ENCODE measurements around the gene C11orf52.
"Not testable (repeated sequence)": the region's sequence is repeated elsewhere in the genome, so short reads cannot be mapped to it uniquely, and the experiment has no call there.

C11orf52 gene, protein sequence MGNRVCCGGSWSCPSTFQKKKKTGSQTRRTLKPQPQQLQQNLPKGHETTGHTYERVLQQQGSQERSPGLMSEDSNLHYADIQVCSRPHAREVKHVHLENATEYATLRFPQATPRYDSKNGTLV

GRCh38 chr11:111918390-111919256 is at the start of gene C11orf52:
Gene C11orf52 (plus strand): TSS chr11:111918913. CDS start chr11:111918973, 60 bp downstream.
- H3K36me3 Mint-ChIP-seq: no peaks in the 10 kb centered on the region
- H3K4me3 Mint-ChIP-seq: no peak within 1 kb of the TSS
- no peaks in the 10 kb centered on the region for H3K9me3 Mint-ChIP-seq
- ATAC-seq: no peak
- no peaks in the 10 kb centered on the region for H3K4me1 Mint-ChIP-seq
- DNase-seq (ENCODE audit: low spot score in 2 of 2): no peak
- H3K27ac Mint-ChIP-seq: no peak within 1 kb of the TSS

DNA sequence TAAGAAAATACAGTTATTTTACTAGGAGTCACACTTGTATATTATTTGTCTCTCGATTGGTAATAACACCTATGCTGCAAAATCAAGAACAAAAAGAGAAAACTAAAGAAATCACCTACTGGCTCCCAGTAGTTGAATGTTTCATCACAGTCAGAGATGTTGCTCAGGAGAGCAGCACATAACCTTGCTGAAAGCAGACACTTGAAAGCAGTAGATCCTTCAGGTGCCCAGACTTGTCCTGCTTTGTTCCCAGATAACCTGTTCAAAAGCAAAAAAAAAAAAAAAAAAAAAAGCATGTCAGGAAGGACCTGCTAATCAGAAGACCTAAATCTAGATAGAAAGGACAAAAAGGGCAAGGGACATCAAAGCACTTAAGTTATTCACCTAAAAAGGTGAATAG is 48.6 kb upstream of the C11orf52 start:
- peak overlapping the region; percentile 88 for H3K4me3 Mint-ChIP-seq
- H3K36me3 Mint-ChIP-seq: peaks cover 63% of the 10 kb centered on the region
- peak overlapping the region; percentile 91 for H3K27ac Mint-ChIP-seq
- peaks cover 32% of the 10 kb centered on the region for H3K4me1 Mint-ChIP-seq
- no peaks in the 10 kb centered on the region for H3K9me3 Mint-ChIP-seq
- no peak for ATAC-seq
- DNase-seq (ENCODE audit: low spot score in 2 of 2): no peak

DNA sequence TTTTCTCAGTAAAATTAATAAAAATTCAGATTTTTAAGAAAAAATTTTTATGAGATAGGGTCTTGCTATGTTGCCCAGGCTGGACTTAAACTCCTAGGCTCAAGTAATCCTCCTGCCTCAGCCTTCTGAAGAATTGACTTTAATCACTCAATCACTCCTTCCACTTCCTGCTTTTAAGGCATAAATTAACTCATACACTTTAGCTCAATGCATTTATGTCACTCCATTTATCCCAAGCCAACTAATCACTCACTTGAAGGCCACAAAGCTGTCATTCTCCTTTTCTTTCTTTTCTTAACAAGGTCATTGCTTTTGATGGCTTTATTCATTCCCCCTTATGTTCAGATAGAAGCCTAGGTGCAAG is 48.2 kb upstream of the C11orf52 start:
- Mint-ChIP-seq H3K9me3 (no peaks in the 10 kb centered on the region), H3K4me3 (peak overlapping the region; percentile 88), H3K27ac (peak overlapping the region; percentile 91), H3K36me3 (peaks cover 61% of the 10 kb centered on the region), H3K4me1 (peaks cover 32% of the 10 kb centered on the region)
- ATAC-seq (peak; percentile 5), DNase-seq (ENCODE audit: low spot score in 2 of 2) (no peak)

GRCh38 chr11:111870886-111871692 is 47.6 kb upstream of the C11orf52 start, which contains the start of gene ALG9:
Gene ALG9 (minus strand): TSS chr11:111871581. CDS start chr11:111871482, 99 bp downstream.
- peak within 1 kb of the TSS; percentile 88 for H3K4me3 Mint-ChIP-seq
- no peaks in the 10 kb centered on the region for H3K9me3 Mint-ChIP-seq
- ATAC-seq: peak; percentile 92
- H3K27ac Mint-ChIP-seq: peak within 1 kb of the TSS; percentile 91
- peaks cover 55% of the 10 kb centered on the region for H3K36me3 Mint-ChIP-seq
- peaks cover 32% of the 10 kb centered on the region for H3K4me1 Mint-ChIP-seq
- DNase-seq (ENCODE audit: low spot score in 2 of 2): peak; percentile 77 to 95

DNA sequence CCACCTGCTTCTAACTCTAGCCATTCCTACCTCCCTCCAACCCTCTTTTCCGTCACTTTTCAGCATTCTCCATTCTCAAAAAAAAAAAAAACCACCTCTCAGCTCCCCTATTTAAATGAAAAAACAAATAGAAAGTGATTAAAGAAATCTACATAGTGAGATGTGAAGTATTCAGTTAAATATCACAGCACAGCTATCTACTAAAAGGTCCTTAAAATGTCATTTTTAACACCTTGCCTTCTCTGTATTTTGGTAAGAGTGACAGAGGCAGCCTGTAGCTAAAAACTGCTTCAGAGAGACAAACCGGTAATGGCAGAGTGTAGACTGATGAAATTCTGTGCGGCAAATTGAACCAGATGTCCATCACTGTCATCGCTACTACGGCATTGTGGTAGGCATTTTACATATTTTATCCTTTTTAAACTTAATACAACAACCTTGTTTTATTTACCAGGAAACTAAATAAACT is 47.0 kb upstream of the C11orf52 start:
- no peak for DNase-seq (ENCODE audit: low spot score in 2 of 2)
- H3K9me3 Mint-ChIP-seq: no peaks in the 10 kb centered on the region
- no peak for ATAC-seq
- H3K4me3 Mint-ChIP-seq: peak overlapping the region; percentile 88
- H3K36me3 Mint-ChIP-seq: peaks cover 54% of the 10 kb centered on the region
- peaks cover 32% of the 10 kb centered on the region for H3K4me1 Mint-ChIP-seq
- H3K27ac Mint-ChIP-seq: peak overlapping the region; percentile 91

GRCh38 chr11:111878385-111878848 is 40.3 kb upstream of the C11orf52 start:
- peaks cover 32% of the 10 kb centered on the region for H3K36me3 Mint-ChIP-seq
- no peak for DNase-seq (ENCODE audit: low spot score in 2 of 2)
- peaks cover 14% of the 10 kb centered on the region for H3K4me1 Mint-ChIP-seq
- H3K27ac Mint-ChIP-seq: peak overlapping the region; percentile 97
- H3K4me3 Mint-ChIP-seq: peak overlapping the region; percentile 88
- H3K9me3 Mint-ChIP-seq: peaks cover 3% of the 10 kb centered on the region
- ATAC-seq: no peak

- DNase-seq (ENCODE audit: low spot score in 2 of 2) (peak; percentile 90 to 98), ATAC-seq (peak; percentile 95)
- peak within 1 kb of the TSS; percentile 88 for H3K4me3 Mint-ChIP-seq
- peaks cover 14% of the 10 kb centered on the region for H3K4me1 Mint-ChIP-seq
- peaks cover 32% of the 10 kb centered on the region for H3K36me3 Mint-ChIP-seq
- peaks cover 3% of the 10 kb centered on the region for H3K9me3 Mint-ChIP-seq
- H3K27ac Mint-ChIP-seq: peak within 1 kb of the TSS; percentile 97
Observed at GRCh38 chr11:111878849-111879636, 39.7 kb upstream of the C11orf52 start, which contains the start of the genes CFAP68 and FDXACB1. Gene CFAP68 (plus strand): TSS chr11:111879541. CDS start chr11:111879561, 20 bp downstream. Gene FDXACB1 (minus strand): TSS chr11:111879165. CDS start chr11:111879132, 33 bp downstream.

DNA sequence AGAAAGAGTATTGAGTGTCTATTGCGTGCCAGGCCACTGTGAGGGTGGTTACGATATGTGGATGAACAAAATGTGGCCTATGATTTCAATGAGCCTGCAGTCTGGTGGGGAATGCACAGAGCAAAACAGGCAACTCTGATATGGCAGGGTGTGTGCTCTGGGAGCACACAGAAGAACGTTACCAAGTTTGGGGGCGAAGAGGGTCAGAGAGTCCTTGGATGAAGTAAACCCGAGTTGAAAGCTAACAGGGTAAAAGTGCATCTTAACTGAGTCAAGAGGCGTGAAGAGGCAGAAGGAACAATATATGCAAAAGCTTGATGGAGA is 39.1 kb upstream of the C11orf52 start:
- no peak for DNase-seq (ENCODE audit: low spot score in 2 of 2)
- Mint-ChIP-seq H3K36me3 (peaks cover 27% of the 10 kb centered on the region), H3K4me3 (peak overlapping the region; percentile 88), H3K9me3 (peaks cover 3% of the 10 kb centered on the region), H3K27ac (peak overlapping the region; percentile 97), H3K4me1 (peaks cover 14% of the 10 kb centered on the region)
- ATAC-seq: peak; percentile 1

DNA sequence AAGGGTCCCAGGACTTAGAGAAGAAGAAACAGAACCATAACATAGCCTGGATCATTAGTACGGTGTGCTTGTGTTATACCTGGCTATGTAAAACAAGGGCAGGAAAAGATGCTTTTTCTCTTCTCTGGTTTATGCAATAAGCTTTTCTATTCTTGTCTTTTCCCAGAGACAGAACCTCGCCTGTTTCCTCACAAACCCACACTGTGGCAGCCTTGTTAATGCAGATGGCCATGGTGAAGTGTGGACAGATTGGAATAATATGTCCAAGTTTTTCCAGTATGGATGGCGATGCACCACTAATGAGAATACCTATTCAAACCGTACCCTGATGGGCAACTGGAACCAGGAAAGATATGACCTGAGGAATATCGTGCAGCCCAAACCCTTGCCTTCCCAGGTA is 36.5 kb upstream of the C11orf52 start:
- Mint-ChIP-seq H3K27ac (no peak overlapping the region), H3K36me3 (peaks cover 11% of the 10 kb centered on the region), H3K4me3 (no peak overlapping the region), H3K9me3 (peaks cover 3% of the 10 kb centered on the region), H3K4me1 (peaks cover 14% of the 10 kb centered on the region)
- no peak for DNase-seq (ENCODE audit: low spot score in 2 of 2)
- no peak for ATAC-seq

DNA sequence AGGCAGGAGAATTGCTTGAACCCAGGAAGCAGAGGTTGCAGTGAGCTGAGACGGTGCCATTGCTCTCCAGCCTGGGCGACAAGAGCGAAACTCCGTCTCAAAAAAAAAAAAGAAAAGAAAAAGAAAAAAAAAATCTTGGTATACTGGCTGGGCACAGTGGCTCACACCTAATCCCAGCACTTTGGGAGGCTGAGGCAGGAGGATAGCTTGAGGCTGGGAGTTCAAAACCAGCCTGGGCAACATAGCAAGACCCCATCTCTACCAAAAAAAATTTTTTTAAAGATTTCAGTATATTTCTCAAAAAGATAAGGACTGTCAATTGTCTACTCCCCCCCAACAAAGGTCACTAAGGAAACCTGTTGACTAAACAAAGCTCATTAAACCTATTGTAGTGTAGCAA is 33.7 kb upstream of the C11orf52 start:
- not testable (repeated sequence) for H3K4me1 Mint-ChIP-seq; H3K27ac Mint-ChIP-seq; H3K4me3 Mint-ChIP-seq; ATAC-seq; H3K36me3 Mint-ChIP-seq; DNase-seq (ENCODE audit: low spot score in 2 of 2); H3K9me3 Mint-ChIP-seq

- Mint-ChIP-seq H3K9me3 (no peaks in the 10 kb centered on the region), H3K27ac (no peak overlapping the region), H3K4me3 (no peak overlapping the region), H3K4me1 (no peaks in the 10 kb centered on the region), H3K36me3 (no peaks in the 10 kb centered on the region)
- DNase-seq (ENCODE audit: low spot score in 2 of 2) (no peak), ATAC-seq (no peak)
Observed at GRCh38 chr11:111886032-111886431, 32.7 kb upstream of the C11orf52 start.

- Mint-ChIP-seq H3K9me3 (no peaks in the 10 kb centered on the region), H3K27ac (no peak overlapping the region), H3K4me3 (no peak overlapping the region), H3K4me1 (no peaks in the 10 kb centered on the region), H3K36me3 (no peaks in the 10 kb centered on the region)
- DNase-seq (ENCODE audit: low spot score in 2 of 2) (no peak), ATAC-seq (no peak)
Observed at GRCh38 chr11:111886844-111887243, 31.9 kb upstream of the C11orf52 start.

DNA sequence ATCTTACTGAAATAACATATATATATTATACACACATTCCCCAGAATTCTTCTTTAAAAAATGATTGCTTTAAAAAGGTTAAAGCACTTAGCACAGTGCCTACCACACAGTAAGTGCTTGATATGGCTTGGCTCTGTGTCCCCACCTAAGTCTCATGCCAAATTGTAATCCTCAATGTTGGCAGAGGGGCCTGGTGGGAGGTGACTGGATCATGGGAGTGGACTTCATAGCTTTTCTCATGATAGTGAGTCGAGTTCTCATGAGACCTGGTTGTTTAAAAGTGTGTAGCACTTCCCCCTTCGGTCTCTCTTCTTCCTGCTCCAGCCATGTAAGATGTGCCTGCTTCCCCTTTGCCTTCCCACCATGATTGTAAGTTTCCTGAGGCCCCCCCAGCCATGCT is 13.3 kb upstream of the C11orf52 start:
- Mint-ChIP-seq H3K27ac (no peak overlapping the region), H3K9me3 (no peaks in the 10 kb centered on the region), H3K4me1 (no peaks in the 10 kb centered on the region), H3K4me3 (no peak overlapping the region), H3K36me3 (no peaks in the 10 kb centered on the region)
- DNase-seq (ENCODE audit: low spot score in 2 of 2) (peak in 1 of 2 donors; percentile 6), ATAC-seq (no peak)

GRCh38 chr11:111906680-111907079 is 12.0 kb upstream of the C11orf52 start:
- H3K4me3 Mint-ChIP-seq: no peak overlapping the region
- DNase-seq (ENCODE audit: low spot score in 2 of 2) (peak in 1 of 2 donors; percentile 23), ATAC-seq (no peak)
- H3K9me3 Mint-ChIP-seq: no peaks in the 10 kb centered on the region
- H3K27ac Mint-ChIP-seq: no peak overlapping the region
- no peaks in the 10 kb centered on the region for H3K36me3 Mint-ChIP-seq
- H3K4me1 Mint-ChIP-seq: no peaks in the 10 kb centered on the region

Data from stimulated activated effector memory CD8-positive, alpha-beta T cell treated with anti-CD3 and anti-CD28 coated beads, Interleukin-12 subunit alpha, Interleukin-12 subunit beta, amount 100 ng/mL, for 72 hours (primary cell).